Panc1 (cell line): ENCODE results near the gene RBM8A. TPM values are rescaled to one million over a fixed set of nuclear protein-coding genes. Genes with fewer than 3 reads are reported as not detected.
"Not testable (repeated sequence)": the region's sequence is repeated elsewhere in the genome, so short reads cannot be mapped to it uniquely, and the experiment has no call there.

Experiments
- ATAC-seq: fragments of 200-7000 bp; cut with Tn5 transposase; 2 replicates; pipeline ENCODE4 v1.9.1; 2020; ENCODE audit warnings: mild to moderate bottlenecking, moderate library complexity
- BruUV-seq: library from RNA; stranded (reverse); fragments of 400-500 nt; replicated peaks from 2 replicates; lab custom pipeline; 2021; lab: Mats Ljungman, UMichigan
- CTCF ChIA-PET: fragments of 300-600 bp; sonication (Branson Sonifier 250); formaldehyde crosslinking; loops from one replicate; lab custom pipeline; 2022; ENCODE audit warnings: antibody characterized with exemption; lab: Charles Lee
- POLR2A ChIA-PET: fragments of 300-600 bp; sonication (Branson Sonifier 250); formaldehyde crosslinking; loops from one replicate; lab custom pipeline; 2022; ENCODE audit warnings: antibody characterized with exemption; lab: Charles Lee
- DNase-seq: peaks from one replicate; pipeline ENCODE4 v3.0.0-alpha.2; 2010; ENCODE audit warnings: low read depth, low spot score
- H3K27ac ChIP-seq: 2 replicates; pipeline ENCODE4 v1.5.1; 2011; ENCODE audit warnings: mild to moderate bottlenecking, low read length, inconsistent platforms
- H3K27me3 ChIP-seq: fragments of 200-500 bp; sonication (Bioruptor generic); 2 replicates; pipeline ENCODE4 v1.6.0; 2014; ENCODE audit warnings: low read length, inconsistent platforms; ENCODE audit not compliant: control insufficient read depth, insufficient read depth
- H3K36me3 ChIP-seq: fragments of 200-500 bp; sonication (Bioruptor generic); 2 replicates; pipeline ENCODE4 v1.5.1; 2014; ENCODE audit warnings: inconsistent platforms, mild to moderate bottlenecking, low read length, moderate library complexity; ENCODE audit not compliant: control insufficient read depth, insufficient read depth
- H3K4me1 ChIP-seq: 2 replicates; pipeline ENCODE4 v1.5.1; 2011; ENCODE audit warnings: inconsistent platforms, mild to moderate bottlenecking, low read length, moderate library complexity; ENCODE audit not compliant: control insufficient read depth, insufficient read depth
- H3K4me3 ChIP-seq, 2 experiments: 2 replicates each; pipeline ENCODE4 v1.5.1; 2011 to 2012; ENCODE audit warnings: low read depth in 2 of 2, low read length in 2 of 2, mild to moderate bottlenecking in 2 of 2, inconsistent platforms in 1 of 2, moderate library complexity in 1 of 2
- H3K9me3 ChIP-seq: fragments of 200-500 bp; sonication (Bioruptor generic); 2 replicates; pipeline ENCODE4 v1.5.1; 2014; ENCODE audit warnings: low read depth, mild to moderate bottlenecking, inconsistent platforms, low read length, moderate library complexity; ENCODE audit not compliant: control insufficient read depth, insufficient read depth
- CTCF ChIP-seq: fragments of 450-650 bp; IDR thresholded peaks from 2 replicates; pipeline ENCODE4 v1.5.1; 2017; ENCODE audit warnings: mild to moderate bottlenecking
- POLR2AphosphoS5 ChIP-seq: IDR thresholded peaks from 2 replicates; pipeline ENCODE4 v1.6.1; 2012; ENCODE audit warnings: mild to moderate bottlenecking, low read depth, low read length, moderate library complexity
- REST ChIP-seq, 2 experiments: IDR thresholded peaks; 2 replicates each; pipeline ENCODE4 v1.6.1; 2011 to 2012; ENCODE audit warnings: low read depth in 2 of 2, control low read depth in 1 of 2, low read length in 1 of 2, mild to moderate bottlenecking in 1 of 2, moderate library complexity in 1 of 2; ENCODE audit not compliant: insufficient read depth in 1 of 2
- SIN3A ChIP-seq: IDR thresholded peaks from 2 replicates; pipeline ENCODE4 v1.6.1; 2012; ENCODE audit warnings: low read depth, mild to moderate bottlenecking, low read length, moderate library complexity, borderline replicate concordance; ENCODE audit not compliant: insufficient read depth
- TCF7L2 ChIP-seq: IDR thresholded peaks from 2 replicates; pipeline ENCODE4 v1.6.1; 2011; ENCODE audit warnings: mild to moderate bottlenecking, low read depth, low read length, inconsistent platforms
- in situ Hi-C: cut with HindIII; loops from 2 replicates; pipeline ENCODE4 v1.10.0; 2016; ENCODE audit warnings: low sequenced_read_pairs, low pct_unique_long_range_greater_than_20kb
- intact Hi-C: fragments of 100-400 bp; cut with micrococcal nuclease; formaldehyde crosslinking; loops from one replicate; pipeline ENCODE4 v1.10.0; 2022; ENCODE audit not compliant: unreplicated experiment
- total RNA-seq: library from RNA; stranded (reverse); gene quantifications from one replicate; pipeline ENCODE4 v1.2.1, GENCODE V29; 2021; ENCODE audit not compliant: unreplicated experiment

The RBM8A gene
- total RNA-seq, 1 experiment from 2014 or later, result 172 TPM

GRCh38 chr1:145936247-145936646 lies 9.0 kb upstream of the RBM8A start:
- H3K4me1 ChIP-seq, result no peaks in the 10 kb centered on the region
- H3K36me3 ChIP-seq, result peaks cover 11% of the 10 kb centered on the region
- H3K4me3 ChIP-seq, result no peak overlapping the region
- no peak overlapping the region for H3K27ac ChIP-seq
- no peaks in the 10 kb centered on the region for H3K27me3 ChIP-seq
- DNase-seq (no peak), ATAC-seq (0 out of 2 replicates have a peak, but pooled peaks have one; percentile 26)
- in situ Hi-C loops (no loop called here), intact Hi-C loops (no loop called here)
- TF ChIP-seq TCF7L2 (no peak), POLR2AphosphoS5 (no peak), SIN3A (no peak), REST (IDR thresholded peaks at IDR 0.05; ENCODE audit: insufficient read depth in 1 of 2, low read depth in 2 of 2, low read length in 1 of 2) (no peak), CTCF (no peak)
- H3K9me3 ChIP-seq, result no peaks in the 10 kb centered on the region
- BruUV-seq, result no TSS peak
- ChIA-PET CTCF (no interaction called here), POLR2A (no interaction called here)

GRCh38 chr1:145935708-145936107 lies 8.4 kb upstream of the RBM8A start:
- Histone ChIP-seq H3K27ac (no peak overlapping the region), H3K4me3 (no peak overlapping the region), H3K4me1 (no peaks in the 10 kb centered on the region), H3K36me3 (peaks cover 11% of the 10 kb centered on the region), H3K9me3 (no peaks in the 10 kb centered on the region), H3K27me3 (no peaks in the 10 kb centered on the region)
- no TSS peak for BruUV-seq
- CTCF ChIA-PET, result no interaction called here
- ATAC-seq (no peak), DNase-seq (no peak)
- in situ Hi-C loops, result no loop called here
- POLR2A ChIA-PET, result no interaction called here
- TF ChIP-seq POLR2AphosphoS5, result no peak
- TF ChIP-seq TCF7L2, result no peak
- no peak for TF ChIP-seq REST (IDR thresholded peaks at IDR 0.05; ENCODE audit: insufficient read depth in 1 of 2, low read depth in 2 of 2, low read length in 1 of 2)
- TF ChIP-seq SIN3A, result no peak
- intact Hi-C loops, result no loop called here

GRCh38 chr1:145932522-145933009 lies 5.3 kb upstream of the RBM8A start:
- H3K27ac ChIP-seq, intact Hi-C loops, in situ Hi-C loops, H3K4me3 ChIP-seq, BruUV-seq, DNase-seq, CTCF ChIA-PET, H3K4me1 ChIP-seq, H3K27me3 ChIP-seq, ATAC-seq, H3K9me3 ChIP-seq: not testable (repeated sequence)
- H3K36me3 ChIP-seq, result peaks cover 12% of the 10 kb centered on the region
- POLR2A ChIA-PET, result interaction anchor here (0.7 kb wide), 1 partner anchor 39 kb away, joined by 4 read pairs; no protein-coding TSS in a partner anchor
